HCT116 (cell line): Measurements from ENCODE around the gene TSC2.
"Not testable (repeated sequence)": the region's sequence is repeated elsewhere in the genome, so short reads cannot be mapped to it uniquely, and the experiment has no call there.

ENCODE experiments used
- CBX3 ChIP-seq: IDR thresholded peaks from 2 replicates; pipeline ENCODE4 v1.6.1; 2012; ENCODE audit warnings: low read depth
- CEBPB ChIP-seq: IDR thresholded peaks from 2 replicates; pipeline ENCODE4 v1.6.1; 2012; ENCODE audit warnings: low read depth
- POLR2A ChIP-seq: IDR thresholded peaks from 2 replicates; pipeline ENCODE4 v1.7.0; 2011; ENCODE audit warnings: borderline replicate concordance; ENCODE audit not compliant: insufficient read depth, insufficient read length; ENCODE audit errors: extremely low read depth
- YY1 ChIP-seq: IDR thresholded peaks from 2 replicates; pipeline ENCODE4 v1.6.1; 2011; ENCODE audit warnings: low read length, low read depth, moderate library complexity, mild to moderate bottlenecking; ENCODE audit not compliant: insufficient replicate concordance; ENCODE audit errors: extremely low read depth
- TF ChIP-seq, protein P1 (sequence below), 3 experiments: fragments of 200-600 bp in 1 of 3; sonication (generic) in 1 of 3; IDR thresholded peaks in 2 of 3; conservative IDR thresholded peaks in 1 of 3; 2 replicates each; pipeline ENCODE4 v1.5.1; 2012 to 2017; ENCODE audit warnings: low read depth in 2 of 3, low read length in 2 of 3, antibody characterized with exemption in 1 of 3, borderline replicate concordance in 1 of 3, control low read depth in 1 of 3, mild to moderate bottlenecking in 1 of 3, mixed read lengths in 1 of 3, mixed run types in 1 of 3, moderate library complexity in 1 of 3; ENCODE audit not compliant: insufficient read depth in 1 of 3

DNA sequence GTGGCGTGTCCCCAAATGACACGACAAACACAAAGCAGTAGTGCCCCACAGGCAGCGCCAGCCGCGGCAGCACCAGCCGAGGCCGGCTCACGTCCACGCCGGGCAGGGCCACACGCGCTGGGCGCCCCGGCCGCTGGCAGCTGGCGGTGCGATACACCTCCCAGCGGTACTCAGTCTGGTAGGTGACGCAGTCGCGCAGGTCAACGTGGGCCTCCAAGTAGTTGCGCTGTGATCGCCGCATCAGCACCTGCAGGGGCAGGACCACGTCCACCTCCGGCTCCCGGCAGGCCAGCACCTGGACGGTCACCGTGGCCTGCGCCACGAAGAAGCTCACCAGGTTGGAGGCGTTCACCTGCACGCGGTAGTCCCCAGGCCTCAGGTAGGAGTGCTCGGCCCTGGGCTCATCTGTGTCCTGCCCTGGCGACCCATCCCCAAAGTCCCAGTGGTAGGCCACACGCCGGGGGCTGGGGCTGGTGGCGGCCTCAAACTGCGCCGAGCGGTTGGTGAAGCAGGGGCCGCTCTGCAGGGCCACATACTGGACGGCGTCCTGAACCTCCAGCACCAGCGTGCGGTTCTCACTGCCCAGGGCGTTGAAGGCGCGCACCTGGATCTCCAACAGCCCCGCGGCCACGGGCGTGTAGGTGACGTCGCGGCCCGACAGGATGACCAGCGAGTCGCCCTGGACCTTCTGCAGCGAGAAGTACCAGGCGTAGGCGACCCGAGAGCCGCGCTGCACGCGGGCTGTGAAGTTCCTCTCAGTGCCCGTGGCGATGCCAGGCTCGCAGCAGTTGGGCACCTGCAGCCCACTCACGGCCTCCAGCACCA lies 60.9 kb downstream of the TSC2 start:
- TF ChIP-seq POLR2A, CBX3, CEBPB, YY1: not testable (repeated sequence)
- TF ChIP-seq, protein P1, sequence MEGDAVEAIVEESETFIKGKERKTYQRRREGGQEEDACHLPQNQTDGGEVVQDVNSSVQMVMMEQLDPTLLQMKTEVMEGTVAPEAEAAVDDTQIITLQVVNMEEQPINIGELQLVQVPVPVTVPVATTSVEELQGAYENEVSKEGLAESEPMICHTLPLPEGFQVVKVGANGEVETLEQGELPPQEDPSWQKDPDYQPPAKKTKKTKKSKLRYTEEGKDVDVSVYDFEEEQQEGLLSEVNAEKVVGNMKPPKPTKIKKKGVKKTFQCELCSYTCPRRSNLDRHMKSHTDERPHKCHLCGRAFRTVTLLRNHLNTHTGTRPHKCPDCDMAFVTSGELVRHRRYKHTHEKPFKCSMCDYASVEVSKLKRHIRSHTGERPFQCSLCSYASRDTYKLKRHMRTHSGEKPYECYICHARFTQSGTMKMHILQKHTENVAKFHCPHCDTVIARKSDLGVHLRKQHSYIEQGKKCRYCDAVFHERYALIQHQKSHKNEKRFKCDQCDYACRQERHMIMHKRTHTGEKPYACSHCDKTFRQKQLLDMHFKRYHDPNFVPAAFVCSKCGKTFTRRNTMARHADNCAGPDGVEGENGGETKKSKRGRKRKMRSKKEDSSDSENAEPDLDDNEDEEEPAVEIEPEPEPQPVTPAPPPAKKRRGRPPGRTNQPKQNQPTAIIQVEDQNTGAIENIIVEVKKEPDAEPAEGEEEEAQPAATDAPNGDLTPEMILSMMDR (IDR thresholded peaks at IDR 0.05 in 2 of 3, conservative IDR thresholded peaks at IDR 0.05 in 1 of 3; ENCODE audit: borderline replicate concordance in 1 of 3, insufficient read depth in 1 of 3, low read depth in 2 of 3, low read length in 2 of 3), result not testable (repeated sequence)
